Lower lobe of right lung (tissue), 2 donors: ENCODE data around the gene BCL3. TPM values are rescaled to one million over a fixed set of nuclear protein-coding genes. Genes with fewer than 3 reads are reported as not detected.

Experiments used
- ATAC-seq, 2 donors: fragments of 200-7000 bp; cut with Tn5 transposase; one replicate each; pipeline ENCODE4 v1.9.1; 2020 to 2022; ENCODE audit warnings: mild to moderate bottlenecking in 2 of 2, moderate library complexity in 2 of 2
- DNase-seq: peaks from one replicate; pipeline ENCODE4 v3.0.0-alpha.2; 2020
- H3K27ac ChIP-seq: fragments of 200-600 bp; one replicate; pipeline ENCODE4 v1.8.0; 2022
- H3K27me3 ChIP-seq: fragments of 200-600 bp; one replicate; pipeline ENCODE4 v1.8.0; 2022; ENCODE audit warnings: low read depth
- H3K36me3 ChIP-seq: fragments of 200-600 bp; one replicate; pipeline ENCODE4 v1.8.0; 2022; ENCODE audit warnings: mild to moderate bottlenecking
- H3K4me1 ChIP-seq: fragments of 200-600 bp; one replicate; pipeline ENCODE4 v1.8.0; 2022
- H3K4me3 ChIP-seq: fragments of 200-600 bp; one replicate; pipeline ENCODE4 v1.8.0; 2022; ENCODE audit warnings: mild to moderate bottlenecking
- H3K9me3 ChIP-seq: fragments of 200-600 bp; one replicate; pipeline ENCODE4 v1.8.0; 2022
- intact Hi-C: fragments of 100-400 bp; cut with DNase I; formaldehyde crosslinking; loops from one replicate; pipeline ENCODE4 v1.11.0; 2022
- total RNA-seq: library from RNA; stranded (reverse); fragmentation: NEBNext Ultra II Directional; extraction: Animal tissue kit (Norgen Biotek cat#: 25700); gene quantifications from one replicate; pipeline ENCODE4 v1.2.1, GENCODE V29; 2021
- TF ChIP-seq, protein P1 (sequence below): fragments of 200-600 bp; IDR thresholded peaks from one replicate; pipeline ENCODE4 v1.8.0; 2022; ENCODE audit warnings: antibody characterized with exemption, mild to moderate bottlenecking
- donor health status: DM: no; HTN: yes; CAD: no; lungs with severe emphysema.

BCL3 gene
- total RNA-seq, 1 donor from 2014 or later = 41.0 TPM

DNA sequence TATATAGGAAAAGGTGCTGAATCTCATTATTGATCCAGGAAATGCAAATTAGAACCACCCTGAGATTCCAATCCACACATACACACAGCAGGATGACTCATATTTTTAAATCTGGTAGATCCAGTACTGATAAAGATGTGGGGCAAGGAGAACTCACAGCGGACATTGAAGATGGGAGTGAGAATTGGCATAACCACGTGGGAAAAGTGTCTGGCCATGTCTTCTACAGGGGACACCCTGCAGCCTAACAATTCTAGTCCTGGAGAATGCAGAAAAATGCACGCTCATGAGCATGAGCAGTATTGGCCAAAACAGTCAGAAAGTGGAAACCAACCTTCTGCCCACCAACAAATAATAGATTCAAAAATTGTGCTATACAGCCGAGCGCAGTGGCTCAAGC, 13.5 kb upstream of the BCL3 start:
- H3K4me1 ChIP-seq = peaks cover 27% of the 10 kb centered on the region
- no peaks in the 10 kb centered on the region for H3K27me3 ChIP-seq
- no peaks in the 10 kb centered on the region for H3K36me3 ChIP-seq
- intact Hi-C loops = no loop called here
- H3K4me3 ChIP-seq = no peak overlapping the region
- TF ChIP-seq, protein P1, sequence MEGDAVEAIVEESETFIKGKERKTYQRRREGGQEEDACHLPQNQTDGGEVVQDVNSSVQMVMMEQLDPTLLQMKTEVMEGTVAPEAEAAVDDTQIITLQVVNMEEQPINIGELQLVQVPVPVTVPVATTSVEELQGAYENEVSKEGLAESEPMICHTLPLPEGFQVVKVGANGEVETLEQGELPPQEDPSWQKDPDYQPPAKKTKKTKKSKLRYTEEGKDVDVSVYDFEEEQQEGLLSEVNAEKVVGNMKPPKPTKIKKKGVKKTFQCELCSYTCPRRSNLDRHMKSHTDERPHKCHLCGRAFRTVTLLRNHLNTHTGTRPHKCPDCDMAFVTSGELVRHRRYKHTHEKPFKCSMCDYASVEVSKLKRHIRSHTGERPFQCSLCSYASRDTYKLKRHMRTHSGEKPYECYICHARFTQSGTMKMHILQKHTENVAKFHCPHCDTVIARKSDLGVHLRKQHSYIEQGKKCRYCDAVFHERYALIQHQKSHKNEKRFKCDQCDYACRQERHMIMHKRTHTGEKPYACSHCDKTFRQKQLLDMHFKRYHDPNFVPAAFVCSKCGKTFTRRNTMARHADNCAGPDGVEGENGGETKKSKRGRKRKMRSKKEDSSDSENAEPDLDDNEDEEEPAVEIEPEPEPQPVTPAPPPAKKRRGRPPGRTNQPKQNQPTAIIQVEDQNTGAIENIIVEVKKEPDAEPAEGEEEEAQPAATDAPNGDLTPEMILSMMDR = no peak
- DNase-seq = no peak
- ATAC-seq = no peak
- H3K27ac ChIP-seq = no peak overlapping the region
- H3K9me3 ChIP-seq = no peaks in the 10 kb centered on the region

DNA sequence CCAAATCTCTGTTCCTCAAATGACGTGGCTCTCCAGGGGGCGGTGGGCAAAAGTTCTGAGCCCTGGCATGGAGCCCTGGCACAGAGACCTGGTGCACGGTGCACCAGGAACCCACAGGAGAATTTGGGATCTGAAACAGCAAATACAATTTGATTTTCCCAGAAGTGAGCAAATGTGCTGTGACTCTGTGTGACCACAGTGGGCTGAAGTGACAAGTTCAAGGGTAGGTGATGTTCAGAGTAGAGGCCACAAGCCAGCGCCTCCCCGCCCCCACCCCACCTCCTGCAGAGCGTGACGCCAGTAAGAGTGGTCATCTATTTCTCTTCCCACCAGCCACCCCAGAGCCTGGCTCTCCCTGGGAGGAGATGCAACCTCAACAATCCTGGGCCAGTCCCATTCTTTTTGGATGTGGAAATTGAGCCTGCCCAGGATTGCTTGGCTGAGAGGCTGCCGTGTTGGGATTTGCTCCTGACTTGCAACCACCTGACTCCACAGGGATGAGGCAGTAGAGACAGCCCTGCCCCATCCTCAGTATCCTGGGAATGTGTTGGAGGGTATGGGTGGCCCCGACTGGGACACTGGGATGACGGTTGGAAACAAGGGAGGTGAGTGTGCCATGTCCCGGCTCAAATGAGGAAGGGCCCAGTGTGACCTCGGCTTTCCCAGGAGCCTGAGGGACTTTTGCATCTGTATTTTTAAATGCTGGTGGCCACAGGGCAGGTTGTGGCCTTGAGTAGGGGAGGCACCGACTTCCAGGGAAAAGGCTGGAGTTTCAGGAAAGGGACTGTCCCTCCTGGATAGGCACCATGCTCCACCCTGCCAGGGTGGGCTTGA, 11.1 kb upstream of the BCL3 start:
- H3K4me1 ChIP-seq = peaks cover 51% of the 10 kb centered on the region
- TF ChIP-seq, protein P1 = no peak
- no peak for DNase-seq
- H3K4me3 ChIP-seq = no peak overlapping the region
- no peaks in the 10 kb centered on the region for H3K36me3 ChIP-seq
- H3K27me3 ChIP-seq = no peaks in the 10 kb centered on the region
- no peak for ATAC-seq
- intact Hi-C loops = no loop called here
- H3K9me3 ChIP-seq = no peaks in the 10 kb centered on the region
- H3K27ac ChIP-seq = no peak overlapping the region

DNA sequence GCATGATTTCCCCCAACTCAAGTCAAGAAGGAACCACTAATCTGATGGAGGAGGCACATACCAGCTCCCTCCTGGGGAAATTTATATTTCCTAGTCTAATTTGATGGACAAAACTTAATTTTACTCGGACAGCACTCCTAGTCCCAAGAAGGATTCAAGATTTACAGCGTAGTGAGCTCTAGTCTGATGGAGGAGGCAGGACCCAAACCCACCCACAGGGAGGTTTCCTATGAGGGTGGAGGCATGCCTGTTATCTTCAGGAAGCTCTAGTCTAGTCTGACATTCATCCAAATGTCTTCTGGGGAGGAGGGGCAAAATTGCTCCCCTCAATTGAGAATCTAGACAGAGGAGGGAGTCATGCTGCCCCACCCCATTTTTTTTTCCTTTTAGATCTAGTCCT, 10.4 kb upstream of the BCL3 start:
- Histone ChIP-seq H3K4me1 (peaks cover 58% of the 10 kb centered on the region), H3K36me3 (no peaks in the 10 kb centered on the region), H3K4me3 (no peak overlapping the region), H3K27ac (no peak overlapping the region), H3K27me3 (no peaks in the 10 kb centered on the region), H3K9me3 (no peaks in the 10 kb centered on the region)
- ATAC-seq = no peak
- TF ChIP-seq, protein P1 = no peak
- no peak for DNase-seq
- intact Hi-C loops = no loop called here

DNA sequence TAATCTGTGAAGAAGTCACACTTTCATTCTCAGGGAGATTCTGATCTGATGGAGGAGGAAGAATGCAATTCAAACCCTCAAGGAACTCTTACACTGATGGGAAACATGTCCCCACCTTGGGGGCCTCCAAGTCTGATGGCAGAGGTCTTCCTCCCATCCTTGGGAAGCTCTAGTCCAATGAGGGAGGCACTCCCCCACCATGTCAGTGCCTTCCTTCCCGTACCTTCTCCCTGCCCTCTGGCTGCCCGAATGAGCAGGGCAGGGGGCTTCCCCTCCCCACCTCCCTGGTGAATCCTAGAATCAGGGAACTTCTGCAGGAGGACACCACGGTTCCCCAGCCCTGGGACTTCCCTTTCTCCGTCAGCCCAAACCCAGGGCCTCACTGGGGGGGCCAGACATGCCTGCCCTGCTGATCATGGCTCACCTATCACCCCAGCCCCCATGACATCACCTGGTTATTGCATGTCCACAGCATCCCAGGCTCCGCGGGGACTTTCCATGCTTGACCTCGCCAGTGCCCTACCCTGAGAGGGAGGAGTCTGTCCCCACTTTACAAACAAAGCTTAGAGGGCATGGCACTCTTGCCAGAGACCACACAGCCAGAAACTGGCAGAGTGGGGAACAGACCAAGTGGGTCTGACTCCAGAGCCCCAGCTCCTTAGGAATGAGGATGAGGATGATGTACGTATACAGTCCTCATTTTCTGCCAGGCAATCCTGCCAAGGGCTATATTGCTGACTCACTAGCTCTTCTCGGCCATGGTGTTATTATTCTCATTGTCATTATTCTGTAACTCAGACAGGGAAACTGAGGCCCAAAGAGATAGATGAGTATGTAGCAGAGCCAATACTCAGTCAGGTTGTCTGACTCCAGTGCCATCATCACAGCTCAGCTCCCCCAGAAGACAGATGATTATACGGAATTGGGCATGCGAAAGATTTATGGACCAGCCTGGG, 9.6 kb upstream of the BCL3 start:
- TF ChIP-seq, protein P1 = no peak
- H3K27me3 ChIP-seq = no peaks in the 10 kb centered on the region
- intact Hi-C loops = no loop called here
- H3K27ac ChIP-seq = no peak overlapping the region
- ATAC-seq = peak; percentile 17 to 33
- H3K4me3 ChIP-seq = no peak overlapping the region
- no peaks in the 10 kb centered on the region for H3K36me3 ChIP-seq
- no peak for DNase-seq
- H3K9me3 ChIP-seq = no peaks in the 10 kb centered on the region
- peaks cover 66% of the 10 kb centered on the region for H3K4me1 ChIP-seq

DNA sequence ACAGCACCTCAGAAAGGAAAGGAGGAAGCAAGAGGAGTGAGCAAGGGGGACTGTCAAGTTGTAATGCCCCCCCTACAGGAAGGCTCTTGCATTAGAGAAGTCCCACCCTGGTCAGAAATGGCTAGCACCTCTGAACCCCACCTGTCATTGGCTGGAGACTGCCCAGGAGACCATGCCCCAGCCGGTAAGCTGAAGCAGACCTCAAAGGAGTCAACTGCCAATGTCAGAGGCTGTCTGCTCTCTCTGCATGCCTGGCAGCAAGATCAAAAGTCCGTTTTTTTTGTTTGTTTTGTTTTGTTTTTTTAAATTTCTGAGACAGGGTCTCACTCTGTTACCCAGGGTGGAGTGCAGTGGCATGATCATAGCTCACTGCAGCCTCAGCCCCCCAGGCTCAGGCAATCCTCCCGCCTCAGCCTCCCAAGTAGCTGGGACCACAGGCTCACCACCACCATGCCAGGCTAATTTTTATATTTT, 8.1 kb upstream of the BCL3 start:
- H3K27me3 ChIP-seq = no peaks in the 10 kb centered on the region
- intact Hi-C loops = no loop called here
- ATAC-seq = no peak
- no peak for DNase-seq
- H3K4me1 ChIP-seq = peaks cover 81% of the 10 kb centered on the region
- TF ChIP-seq, protein P1 = no peak
- H3K27ac ChIP-seq = no peak overlapping the region
- H3K36me3 ChIP-seq = no peaks in the 10 kb centered on the region
- H3K4me3 ChIP-seq = no peak overlapping the region
- H3K9me3 ChIP-seq = no peaks in the 10 kb centered on the region
